NB4 (cell line): ENCODE results near the gene HRG.

ENCODE experiments used
- DNase-seq: peaks from one replicate; pipeline ENCODE4 v3.0.0; 2010; ENCODE audit warnings: low read depth
- H3K4me3 ChIP-seq: one replicate; pipeline ENCODE4 v1.5.1; 2011; ENCODE audit warnings: mild to moderate bottlenecking, low read depth, low read length, moderate library complexity
- CTCF ChIP-seq: IDR thresholded peaks from one replicate; pipeline ENCODE4 v1.5.1; 2012; ENCODE audit warnings: low read depth, low read length
- MYC ChIP-seq: IDR thresholded peaks from 2 replicates; pipeline ENCODE4 v1.6.1; 2011; ENCODE audit warnings: low read depth, low read length
- POLR2A ChIP-seq: IDR thresholded peaks from 2 replicates; pipeline ENCODE4 v1.6.1; 2011; ENCODE audit warnings: mild to moderate bottlenecking; ENCODE audit not compliant: insufficient read length; ENCODE audit errors: extremely low read depth
- TF ChIP-seq, protein P1 (sequence below): IDR thresholded peaks from 2 replicates; pipeline ENCODE4 v1.6.1; 2011; ENCODE audit warnings: low read depth, low read length

The HRG gene

DNA sequence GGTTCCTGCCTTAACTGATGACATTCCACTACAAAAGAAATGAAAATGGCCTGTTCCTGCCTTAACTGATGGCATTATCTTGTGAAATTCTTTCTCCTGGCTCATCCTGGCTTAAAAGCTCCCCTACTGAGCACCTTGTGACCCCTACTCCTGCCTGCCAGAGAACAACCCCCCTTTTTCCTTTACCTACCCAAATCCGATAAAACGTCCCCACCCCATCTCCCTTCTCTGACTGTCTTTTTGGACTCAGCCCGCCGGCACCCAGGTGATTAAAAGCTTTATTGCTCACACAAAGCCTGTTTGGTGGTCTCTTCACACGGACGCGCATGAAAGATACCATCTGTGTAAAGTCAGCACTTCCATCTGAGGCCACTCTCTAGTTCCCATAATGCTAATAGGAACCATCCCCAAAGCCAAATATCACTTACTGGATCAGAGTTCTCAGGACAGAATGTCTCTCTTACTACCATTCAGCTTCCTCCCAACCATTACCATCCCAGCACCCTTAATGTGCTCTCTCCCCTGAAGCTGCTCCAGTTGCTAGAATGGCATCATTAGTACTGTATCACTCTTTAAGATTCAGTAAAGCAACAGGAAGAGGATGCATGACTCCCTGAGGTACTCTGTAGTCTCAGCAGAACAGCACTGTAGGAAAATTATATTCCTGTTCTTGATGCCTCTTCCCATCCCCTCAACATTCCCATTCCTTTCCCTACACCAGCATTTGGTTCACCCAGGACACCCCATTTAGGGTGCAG is 2.3 kb upstream of the HRG start:
- no peak overlapping the region for H3K4me3 ChIP-seq
- TF ChIP-seq POLR2A = no peak
- TF ChIP-seq MYC = no peak
- TF ChIP-seq CTCF = no peak
- TF ChIP-seq, protein P1, sequence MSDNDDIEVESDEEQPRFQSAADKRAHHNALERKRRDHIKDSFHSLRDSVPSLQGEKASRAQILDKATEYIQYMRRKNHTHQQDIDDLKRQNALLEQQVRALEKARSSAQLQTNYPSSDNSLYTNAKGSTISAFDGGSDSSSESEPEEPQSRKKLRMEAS = no peak
- DNase-seq = no peak

- no peak for DNase-seq
- H3K4me3 ChIP-seq = no peak overlapping the region
- no peak for TF ChIP-seq POLR2A
- TF ChIP-seq MYC = no peak
- TF ChIP-seq, protein P1 = no peak
- no peak for TF ChIP-seq CTCF
Observed at GRCh38 chr3:186664119-186664495, 1.7 kb upstream of the HRG start.

DNA sequence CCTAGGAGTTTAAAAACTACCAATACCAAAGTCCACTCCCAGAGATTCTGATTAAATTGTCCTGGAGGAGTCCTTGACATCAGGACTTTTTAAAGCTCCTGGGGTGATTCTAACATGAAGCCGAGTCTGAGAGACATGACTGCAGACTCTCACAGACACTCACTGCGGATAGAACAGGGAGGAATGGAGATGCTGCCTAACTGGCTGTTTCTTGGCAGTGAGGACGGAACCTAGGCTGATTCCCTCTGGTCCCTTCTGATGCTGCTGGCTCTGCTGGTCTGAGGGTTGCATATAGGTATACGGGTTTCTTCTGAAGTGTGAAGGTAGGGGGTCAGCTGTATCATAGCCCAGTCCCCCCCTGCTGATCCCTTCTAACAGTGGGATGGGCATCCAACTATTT is 1.3 kb upstream of the HRG start:
- H3K4me3 ChIP-seq = no peak overlapping the region
- TF ChIP-seq MYC = no peak
- TF ChIP-seq, protein P1 = no peak
- TF ChIP-seq CTCF = no peak
- TF ChIP-seq POLR2A = no peak

GRCh38 chr3:186668426-186668825 is 2.6 kb downstream of the HRG start:
- no peak overlapping the region for H3K4me3 ChIP-seq
- TF ChIP-seq MYC = no peak
- TF ChIP-seq CTCF = no peak
- no peak for DNase-seq

More for the DNA sequence above, 1.3 kb upstream of the HRG start:
- DNase-seq = no peak

- no peak overlapping the region for H3K4me3 ChIP-seq
- DNase-seq = no peak
- TF ChIP-seq CTCF = no peak
- TF ChIP-seq, protein P1 = no peak
- TF ChIP-seq MYC = no peak
- TF ChIP-seq POLR2A = no peak
Observed at GRCh38 chr3:186669378-186670084, 3.7 kb downstream of the HRG start.
